NCI-H510A (cell line): ENCODE measurements around the gene GPC4.
"Not testable (repeated sequence)": the region's sequence is repeated elsewhere in the genome, so short reads cannot be mapped to it uniquely, and the experiment has no call there.

Experiments used
- DNase-seq: peaks from one replicate; lab custom pipeline; 2025; lab: John Stamatoyannopoulos, UW

Gene GPC4

GRCh38 chrX:133305348-133305747, 109.9 kb downstream of the GPC4 start:
- no peak for DNase-seq

- DNase-seq = no peak
Measured at GRCh38 chrX:133302775-133303445, 112.4 kb downstream of the GPC4 start.

- no peak for DNase-seq
Measured at GRCh38 chrX:133300591-133300990, 114.7 kb downstream of the GPC4 start.

- DNase-seq = no peak
Measured at GRCh38 chrX:133297284-133297683, 118.0 kb downstream of the GPC4 start.

GRCh38 chrX:133294126-133294525, 121.2 kb downstream of the GPC4 start:
- no peak for DNase-seq

- no peak for DNase-seq
Measured at GRCh38 chrX:133290076-133290475, 125.2 kb downstream of the GPC4 start.

GRCh38 chrX:133287860-133288259, 127.4 kb downstream of the GPC4 start:
- DNase-seq = no peak

GRCh38 chrX:133285341-133285740, 129.9 kb downstream of the GPC4 start:
- no peak for DNase-seq

- DNase-seq = not testable (repeated sequence)
Measured at GRCh38 chrX:133279112-133279730, 136.1 kb downstream of the GPC4 start.

GRCh38 chrX:133273180-133273579, 142.1 kb downstream of the GPC4 start:
- no peak for DNase-seq

GRCh38 chrX:133269168-133269567, 146.1 kb downstream of the GPC4 start:
- DNase-seq = no peak

- DNase-seq = no peak
Measured at GRCh38 chrX:133267621-133268020, 147.7 kb downstream of the GPC4 start.

GRCh38 chrX:133265331-133265730, 150.0 kb downstream of the GPC4 start:
- no peak for DNase-seq

- DNase-seq = no peak
Measured at GRCh38 chrX:133258481-133258880, 156.8 kb downstream of the GPC4 start.

GRCh38 chrX:133254666-133255065, 160.6 kb downstream of the GPC4 start:
- DNase-seq = no peak

GRCh38 chrX:133251204-133251603, 164.1 kb downstream of the GPC4 start:
- no peak for DNase-seq

- DNase-seq = no peak
Measured at GRCh38 chrX:133250184-133251100, 164.8 kb downstream of the GPC4 start.
